HepG2 (cell line): ENCODE measurements around the gene NBL1. TPM values are rescaled to one million over a fixed set of nuclear protein-coding genes. Genes with fewer than 3 reads are reported as not detected.

ENCODE experiments used
- ATAC-seq: fragments of 200-7000 bp; cut with Tn5 transposase; 3 replicates; pipeline ENCODE4 v1.9.1; 2020; ENCODE audit warnings: mild to moderate bottlenecking, moderate library complexity
- BruUV-seq: library from RNA; stranded (reverse); fragments of 400-500 nt; replicated peaks from 2 replicates; lab custom pipeline; 2021; lab: Mats Ljungman, UMichigan
- CTCF ChIA-PET: fragments of 300-600 bp; formaldehyde crosslinking; extraction: SDS; loops from one replicate; lab custom pipeline; 2021; ENCODE audit warnings: low total read pairs, inconsistent platforms, low intra/inter-chr PET ratio; lab: Yijun Ruan, JAX
- POLR2A ChIA-PET: fragments of 350-600 bp; sonication (Branson Sonifier 250); formaldehyde crosslinking; loops from one replicate; lab custom pipeline; 2020; ENCODE audit warnings: antibody characterized with exemption, inconsistent platforms; lab: Yijun Ruan, JAX
- DNase-seq: peaks from one replicate; pipeline ENCODE4 v3.0.0-alpha.2; 2015; ENCODE audit warnings: low spot score
- FAIRE-seq: peaks from 3 replicates; lab custom pipeline; 2011; peaks lifted over from hg19 to GRCh38; lab: Jason Lieb, UNC
- H2AFZ ChIP-seq: one replicate; pipeline ENCODE4 v1.6.1; 2011; ENCODE audit warnings: low read length, inconsistent platforms
- H3K27ac ChIP-seq: fragments of 300-600 bp; 3 replicates; pipeline ENCODE4 v1.8.0; 2011; ENCODE audit warnings: mixed run types, mild to moderate bottlenecking, mixed read lengths, low read length, inconsistent platforms; ENCODE audit not compliant: insufficient read depth; ENCODE audit errors: extremely low read length
- H3K27me3 ChIP-seq, 2 experiments: fragments of 200-600 bp in 1 of 2; 2 replicates in 1 of 2; 3 replicates in 1 of 2; pipeline versions ENCODE4 v1.6.0 to v1.8.0; 2011; ENCODE audit warnings: low read length in 2 of 2, mild to moderate bottlenecking in 2 of 2, moderate library complexity in 2 of 2, inconsistent platforms in 1 of 2; ENCODE audit not compliant: insufficient read depth in 2 of 2, control insufficient read depth in 1 of 2
- H3K36me3 ChIP-seq, 2 experiments: fragments of 200-600 bp in 1 of 2; replicated peaks in 1 of 2; 2 replicates in 1 of 2; 3 replicates in 1 of 2; pipeline versions ENCODE4 v1.5.1 to v1.8.0; 2011; ENCODE audit warnings: low read length in 2 of 2, inconsistent platforms in 1 of 2; ENCODE audit not compliant: insufficient read depth in 2 of 2, control insufficient read depth in 1 of 2
- H3K4me1 ChIP-seq: 2 replicates; pipeline ENCODE4 v1.5.1; 2012; ENCODE audit warnings: low read length, inconsistent platforms; ENCODE audit not compliant: insufficient read depth
- H3K4me2 ChIP-seq: 2 replicates; pipeline ENCODE4 v1.6.0; 2011; ENCODE audit warnings: low read depth, low read length, inconsistent platforms
- H3K4me3 ChIP-seq, 3 experiments: fragments of 200-600 bp in 1 of 3; sonication (generic), shearing (Covaris generic) in 1 of 3; replicated peaks in 1 of 3; 2 replicates each; pipeline ENCODE4 v1.5.1; 2011 to 2016; ENCODE audit warnings: low read length in 3 of 3, inconsistent platforms in 2 of 3, low read depth in 2 of 3, mild to moderate bottlenecking in 2 of 3, control low read depth in 1 of 3, mixed read lengths in 1 of 3; ENCODE audit not compliant: insufficient read depth in 1 of 3
- H3K79me2 ChIP-seq: one replicate; pipeline ENCODE4 v1.6.1; 2011; ENCODE audit warnings: low read length, inconsistent platforms; ENCODE audit not compliant: insufficient read depth
- H3K9ac ChIP-seq: 2 replicates; pipeline ENCODE4 v1.6.0; 2011; ENCODE audit warnings: mild to moderate bottlenecking, low read depth, low read length, inconsistent platforms; ENCODE audit not compliant: insufficient read depth
- H3K9me3 ChIP-seq: 2 replicates; pipeline ENCODE4 v1.5.1; 2012; ENCODE audit warnings: mild to moderate bottlenecking, low read length
- H4K20me1 ChIP-seq: 2 replicates; pipeline ENCODE4 v1.6.0; 2011; ENCODE audit warnings: inconsistent platforms, mild to moderate bottlenecking, low read length, moderate library complexity; ENCODE audit not compliant: insufficient read depth
- ARNT ChIP-seq: fragments of 450-650 bp; IDR thresholded peaks from 2 replicates; pipeline ENCODE4 v1.6.1; 2017
- HMGXB4 ChIP-seq, 2 experiments: sonication (generic) in 1 of 2; formaldehyde crosslinking in 1 of 2; IDR thresholded peaks; 2 replicates each; pipeline versions ENCODE4 v1.4.0 to v1.6.1; 2018 to 2020; ENCODE audit warnings: missing genetic modification reagents in 2 of 2, borderline replicate concordance in 1 of 2, low read depth in 1 of 2, mild to moderate bottlenecking in 1 of 2, missing biosample characterization in 1 of 2
- KDM6A ChIP-seq: IDR thresholded peaks from 2 replicates; pipeline ENCODE4 v1.6.1; 2016; ENCODE audit warnings: low read depth
- MXD4 ChIP-seq: IDR thresholded peaks from 2 replicates; pipeline ENCODE4 v1.6.1; 2016; ENCODE audit warnings: mild to moderate bottlenecking, missing biosample characterization, missing genetic modification reagents
- TOE1 ChIP-seq: sonication (generic); formaldehyde crosslinking; IDR thresholded peaks from 2 replicates; pipeline ENCODE4 v1.4.0; 2020; ENCODE audit warnings: mild to moderate bottlenecking, missing genetic modification reagents
- ZNF563 ChIP-seq: sonication (generic); formaldehyde crosslinking; IDR thresholded peaks from 2 replicates; pipeline ENCODE4 v1.8.0; 2022; ENCODE audit warnings: mild to moderate bottlenecking, moderate library complexity, missing genetic modification reagents
- ZNF572 ChIP-seq: sonication (generic); formaldehyde crosslinking; IDR thresholded peaks from 2 replicates; pipeline ENCODE4 v1.5.1; 2020; ENCODE audit warnings: mild to moderate bottlenecking, missing genetic modification reagents
- ZNF784 ChIP-seq: sonication (generic); formaldehyde crosslinking; IDR thresholded peaks from 2 replicates; pipeline ENCODE4 v1.5.1; 2020; ENCODE audit warnings: missing genetic modification reagents, mild to moderate bottlenecking, borderline replicate concordance
- WGBS: methylation state at CpG from one replicate; pipeline ENCODE4 v1.1.6; 2017; ENCODE audit warnings: low lambda C conversion rate; 5-methylcytosine and 5-hydroxymethylcytosine counted together
- in situ Hi-C: cut with HindIII; loops from 2 replicates; pipeline ENCODE4 v1.10.0; 2017; ENCODE audit warnings: low pct_unique_long_range_greater_than_20kb; ENCODE audit not compliant: extremely low pct_ligation_motif_present
- intact Hi-C: fragments of 100-400 bp; cut with micrococcal nuclease; formaldehyde crosslinking; loops from one replicate; pipeline ENCODE4 v1.10.0; 2022; ENCODE audit not compliant: unreplicated experiment
- polyA plus RNA-seq, 8 experiments: library from polyadenylated mRNA; depleted of rRNA in 3 of 8; stranded (reverse) in 7 of 8; unstranded in 1 of 8; fragments of >200 nt; fragmentation: Illumina TruSeq in 4 of 8; extraction: Trizol in 4 of 8; gene quantifications; 2 replicates each; pipeline versions ENCODE4 v1.2.1 to v1.2.3, GENCODE V29; 2011 to 2016; ENCODE audit warnings: low read depth in 4 of 8, missing spikeins in 1 of 8, mixed read lengths in 1 of 8; ENCODE audit not compliant: insufficient read depth in 1 of 8
- total RNA-seq, 5 experiments: library from RNA; depleted of rRNA; stranded (reverse); fragments of >200 nt; fragmentation: Illumina TruSeq; extraction: Trizol; gene quantifications; 2 replicates each; pipeline ENCODE4 v1.2.3, GENCODE V29; 2016; ENCODE audit warnings: low read depth in 1 of 5

NBL1 gene
- total and polyA plus RNA-seq, 2 of the 13 experiments (the other 11 are each of a cell fraction or from before 2014, with no cell fraction given), result 2.7 to 13.8 TPM

GRCh38 chr1:19650416-19651140, 6.5 kb downstream of the NBL1 start:
- no peaks in the 10 kb centered on the region for H3K9me3 ChIP-seq
- 67% methylated on average over 11 of the region's 12 CpGs for WGBS
- no peak for FAIRE-seq
- H3K27ac ChIP-seq, result no peak overlapping the region
- H3K9ac ChIP-seq, result no peak overlapping the region
- no peak for DNase-seq
- H3K27me3 ChIP-seq, result 0 out of 5 replicates have a peak, but pooled peaks cover 0 to 1% of the 10 kb centered on the region in 2 experiments
- intact Hi-C loops, result loop anchor here (1.0 to 2.0 kb wide), 4 partner anchors 54 to 312 kb away; a partner anchor contains a TSS
- ChIA-PET POLR2A (no interaction called here), CTCF (interaction anchor here (1.0 to 1.9 kb wide), 6 partner anchors 163 to 312 kb away, joined by 4 to 12 read pairs (median 4); no protein-coding TSS in a partner anchor)
- H3K36me3 ChIP-seq, result no peaks in the 10 kb centered on the region
- H3K4me1 ChIP-seq, result peaks cover 36% of the 10 kb centered on the region
- H3K4me2 ChIP-seq, result peak overlapping the region; percentile 67
- H3K79me2 ChIP-seq, result no peaks in the 10 kb centered on the region
- H4K20me1 ChIP-seq, result no peaks in the 10 kb centered on the region
- TF ChIP-seq KDM6A (CRISPR knock-in tag) (no peak), TOE1 (CRISPR knock-in tag) (no peak), ARNT (no peak), MXD4 (CRISPR knock-in tag) (no peak), ZNF563 (0 out of 2 replicates have a peak, but pooled peaks have one; percentile 14), HMGXB4 (CRISPR knock-in tag; IDR thresholded peaks at IDR 0.05; ENCODE audit: borderline replicate concordance in 1 of 2, low read depth in 1 of 2) (peak in 1 of 2 experiments; percentile 13; a peak in 1 of 4 replicates), ZNF784 (CRISPR knock-in tag) (no peak), ZNF572 (CRISPR knock-in tag) (0 out of 2 replicates have a peak, but pooled peaks have one; percentile 24)
- peak; percentile 9 for ATAC-seq
- no TSS peak for BruUV-seq
- no peak overlapping the region for H2AFZ ChIP-seq
- in situ Hi-C loops, result no loop called here
- H3K4me3 ChIP-seq, result peak overlapping the region in 1 of 3 experiments; percentile 39; a peak in 1 of 6 replicates
